ENCODE data around the gene JAK1. TPM values are rescaled to one million over a fixed set of nuclear protein-coding genes. Genes with fewer than 3 reads are reported as not detected.

Gene JAK1
- total RNA-seq, 1 donor from 2014 or later, result 27.7 TPM

DNA sequence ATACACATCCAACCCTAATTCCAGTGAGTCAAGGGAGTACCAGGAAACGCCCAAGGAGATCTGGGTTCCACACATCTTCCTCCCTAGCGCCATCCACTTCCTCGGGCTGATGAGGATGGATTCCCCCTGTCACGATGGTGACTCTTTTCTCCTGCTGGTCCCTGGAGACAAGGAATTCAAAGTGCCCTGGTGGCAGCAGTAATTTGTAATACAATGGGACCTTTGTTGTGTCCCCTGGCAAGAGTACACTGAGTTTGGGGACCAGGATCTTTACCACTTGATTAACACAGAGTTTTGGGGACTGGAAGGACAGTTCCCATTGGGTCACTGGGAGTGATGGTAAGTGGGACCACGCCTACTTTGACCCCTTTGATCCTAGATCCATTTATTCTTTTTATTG lies 9.4 kb upstream of the JAK1 start:
- H3K4me3 Mint-ChIP-seq, result no peak overlapping the region
- no peak overlapping the region for H3K27ac Mint-ChIP-seq (ENCODE audit: unreplicated experiment)
- no peak for DNase-seq (ENCODE audit: low read depth, low spot score)
- no peaks in the 10 kb centered on the region for H3K36me3 Mint-ChIP-seq (ENCODE audit: low read depth)
- H3K9me3 Mint-ChIP-seq, result no peaks in the 10 kb centered on the region
- H3K4me1 Mint-ChIP-seq, result peaks cover 9% of the 10 kb centered on the region
- H3K27me3 Mint-ChIP-seq (ENCODE audit: low read depth), result no peaks in the 10 kb centered on the region
- TF ChIP-seq, protein P1, sequence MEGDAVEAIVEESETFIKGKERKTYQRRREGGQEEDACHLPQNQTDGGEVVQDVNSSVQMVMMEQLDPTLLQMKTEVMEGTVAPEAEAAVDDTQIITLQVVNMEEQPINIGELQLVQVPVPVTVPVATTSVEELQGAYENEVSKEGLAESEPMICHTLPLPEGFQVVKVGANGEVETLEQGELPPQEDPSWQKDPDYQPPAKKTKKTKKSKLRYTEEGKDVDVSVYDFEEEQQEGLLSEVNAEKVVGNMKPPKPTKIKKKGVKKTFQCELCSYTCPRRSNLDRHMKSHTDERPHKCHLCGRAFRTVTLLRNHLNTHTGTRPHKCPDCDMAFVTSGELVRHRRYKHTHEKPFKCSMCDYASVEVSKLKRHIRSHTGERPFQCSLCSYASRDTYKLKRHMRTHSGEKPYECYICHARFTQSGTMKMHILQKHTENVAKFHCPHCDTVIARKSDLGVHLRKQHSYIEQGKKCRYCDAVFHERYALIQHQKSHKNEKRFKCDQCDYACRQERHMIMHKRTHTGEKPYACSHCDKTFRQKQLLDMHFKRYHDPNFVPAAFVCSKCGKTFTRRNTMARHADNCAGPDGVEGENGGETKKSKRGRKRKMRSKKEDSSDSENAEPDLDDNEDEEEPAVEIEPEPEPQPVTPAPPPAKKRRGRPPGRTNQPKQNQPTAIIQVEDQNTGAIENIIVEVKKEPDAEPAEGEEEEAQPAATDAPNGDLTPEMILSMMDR (conservative IDR thresholded peaks at IDR 0.05), result no peak

DNA sequence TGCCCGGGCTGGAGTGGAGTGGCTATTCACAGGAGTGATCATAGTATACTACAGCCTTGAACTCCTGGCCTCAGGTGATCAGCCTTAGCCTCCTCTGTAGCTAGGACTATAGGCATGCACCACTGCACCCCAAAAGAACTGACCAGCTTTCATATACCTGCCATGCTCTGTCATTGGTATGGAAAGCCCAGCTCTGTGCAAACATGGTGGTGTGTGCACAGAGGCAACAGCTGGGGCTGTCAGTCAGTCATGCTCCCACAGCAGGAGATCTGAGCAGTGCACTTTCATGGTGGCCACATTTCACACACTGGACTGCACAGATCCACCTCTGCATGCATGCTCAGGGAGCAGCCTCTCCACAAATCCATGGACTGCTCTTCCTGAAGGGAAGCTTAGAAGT lies 8.8 kb upstream of the JAK1 start:
- Mint-ChIP-seq H3K36me3 (ENCODE audit: low read depth) (no peaks in the 10 kb centered on the region), H3K27me3 (ENCODE audit: low read depth) (no peaks in the 10 kb centered on the region), H3K9me3 (no peaks in the 10 kb centered on the region), H3K4me1 (peaks cover 9% of the 10 kb centered on the region), H3K4me3 (no peak overlapping the region), H3K27ac (ENCODE audit: unreplicated experiment) (no peak overlapping the region)
- TF ChIP-seq, protein P1 (conservative IDR thresholded peaks at IDR 0.05), result no peak
- DNase-seq (ENCODE audit: low read depth, low spot score), result no peak

DNA sequence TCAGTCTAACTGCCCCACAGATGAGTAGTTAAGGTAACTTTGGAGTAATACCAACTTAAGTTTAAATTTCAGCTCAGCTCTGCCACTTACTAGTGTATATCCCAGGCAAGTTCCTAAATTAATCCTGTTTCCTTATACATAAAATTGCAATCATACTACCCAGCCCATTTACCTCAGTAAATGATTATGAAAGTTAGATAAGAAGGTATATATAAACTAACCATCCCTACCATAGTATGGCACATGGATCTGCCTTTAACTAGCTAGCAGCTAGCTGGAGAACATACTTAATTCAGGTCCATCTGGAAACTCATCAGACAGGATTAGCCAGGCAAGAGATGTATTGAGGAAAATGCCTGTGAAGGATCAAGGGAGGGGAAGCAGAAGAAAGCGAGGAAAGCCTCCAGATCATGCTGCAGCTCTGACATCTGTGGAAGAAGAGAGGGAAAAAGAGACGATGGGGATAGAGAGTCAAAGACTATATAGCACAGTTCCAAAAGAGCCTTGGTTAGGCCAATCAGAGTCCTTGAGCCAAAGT lies 8.0 kb upstream of the JAK1 start:
- H3K36me3 Mint-ChIP-seq (ENCODE audit: low read depth), result no peaks in the 10 kb centered on the region
- TF ChIP-seq, protein P1 (conservative IDR thresholded peaks at IDR 0.05), result no peak
- no peak overlapping the region for H3K27ac Mint-ChIP-seq (ENCODE audit: unreplicated experiment)
- no peaks in the 10 kb centered on the region for H3K27me3 Mint-ChIP-seq (ENCODE audit: low read depth)
- peaks cover 9% of the 10 kb centered on the region for H3K4me1 Mint-ChIP-seq
- no peaks in the 10 kb centered on the region for H3K9me3 Mint-ChIP-seq
- H3K4me3 Mint-ChIP-seq, result no peak overlapping the region
- DNase-seq (ENCODE audit: low read depth, low spot score), result no peak

DNA sequence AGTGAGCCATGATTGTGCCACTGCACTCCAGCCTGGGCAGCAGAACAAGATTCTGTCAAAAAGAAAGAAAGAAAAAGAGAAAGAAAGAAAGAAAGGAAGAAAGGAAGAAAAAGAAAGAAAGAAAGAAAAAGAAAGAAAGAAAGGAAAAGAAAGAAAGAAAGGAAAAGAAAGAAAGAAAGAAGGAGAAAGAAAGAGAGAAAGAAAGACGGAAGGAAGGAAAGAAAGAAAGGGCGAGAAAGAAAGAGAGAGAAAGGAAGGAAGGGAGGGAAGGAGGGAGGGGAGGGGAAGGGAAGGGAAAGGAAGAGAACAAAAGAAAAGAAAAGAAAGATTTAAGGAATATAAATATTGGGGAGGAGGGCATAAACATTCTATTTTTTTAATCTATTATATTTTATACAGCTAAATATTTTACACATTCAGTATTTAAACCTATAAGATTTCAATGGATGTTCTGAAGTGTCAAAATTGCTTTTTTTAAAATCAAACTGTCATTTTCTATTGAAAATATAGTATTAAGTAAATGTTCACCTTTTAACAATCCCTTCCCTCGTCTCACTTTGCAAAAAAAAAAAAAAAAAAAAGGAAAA lies 6.8 kb upstream of the JAK1 start:
- Mint-ChIP-seq H3K4me3 (no peak overlapping the region), H3K9me3 (no peaks in the 10 kb centered on the region), H3K4me1 (peaks cover 9% of the 10 kb centered on the region), H3K27ac (ENCODE audit: unreplicated experiment) (no peak overlapping the region), H3K36me3 (ENCODE audit: low read depth) (no peaks in the 10 kb centered on the region), H3K27me3 (ENCODE audit: low read depth) (no peaks in the 10 kb centered on the region)
- TF ChIP-seq, protein P1 (conservative IDR thresholded peaks at IDR 0.05), result no peak
- no peak for DNase-seq (ENCODE audit: low read depth, low spot score)

DNA sequence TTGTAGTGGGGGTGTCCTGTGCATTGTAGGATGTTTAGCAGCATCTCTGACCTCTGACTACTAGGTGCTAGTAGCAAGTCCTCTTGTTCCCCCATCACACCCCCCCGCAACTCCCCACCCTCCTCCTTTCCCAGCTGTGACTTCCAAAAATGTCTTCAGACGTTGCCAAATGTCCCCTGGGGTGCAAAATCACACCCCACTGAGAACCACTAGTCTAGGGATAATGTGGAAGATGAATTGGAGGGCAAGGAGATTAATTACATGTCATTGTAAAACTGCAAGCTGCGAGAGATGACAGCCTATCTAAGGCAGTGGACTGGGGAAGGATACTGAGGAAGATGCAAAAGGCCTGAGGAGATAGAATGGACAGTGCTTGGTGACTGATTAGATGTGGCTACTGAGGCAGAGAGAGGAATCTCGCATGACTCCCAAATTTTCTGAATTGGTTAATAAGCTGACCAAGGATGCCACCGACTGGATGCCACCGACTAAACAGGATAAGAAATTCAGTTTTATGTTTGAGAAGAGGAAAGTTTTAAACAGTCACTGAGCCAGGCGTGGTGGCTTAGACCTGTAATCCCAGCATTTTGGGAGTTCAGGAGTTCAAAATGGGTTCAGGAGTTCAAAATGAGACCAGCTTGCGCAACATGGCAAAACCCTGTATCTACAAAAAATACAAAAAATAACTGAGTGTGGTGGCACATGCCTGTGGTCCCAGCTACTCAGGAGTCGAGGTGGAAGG lies 3.1 kb upstream of the JAK1 start:
- Mint-ChIP-seq H3K4me3 (peak overlapping the region; percentile 38), H3K9me3 (no peaks in the 10 kb centered on the region), H3K36me3 (ENCODE audit: low read depth) (no peaks in the 10 kb centered on the region), H3K27ac (ENCODE audit: unreplicated experiment) (no peak overlapping the region), H3K4me1 (peaks cover 19% of the 10 kb centered on the region), H3K27me3 (ENCODE audit: low read depth) (peaks cover 15% of the 10 kb centered on the region)
- no peak for DNase-seq (ENCODE audit: low read depth, low spot score)
- TF ChIP-seq, protein P1 (conservative IDR thresholded peaks at IDR 0.05), result no peak
